Smooth muscle cell (in vitro differentiated cells): ENCODE data around the gene WDR18. TPM values are rescaled to one million over a fixed set of nuclear protein-coding genes. Genes with fewer than 3 reads are reported as not detected.

Experiments
- DNase-seq: peaks from one replicate; lab custom pipeline; 2025; ENCODE audit not compliant: unreplicated experiment; lab: John Stamatoyannopoulos, UW
- H2AFZ ChIP-seq: fragments of 200-600 bp; sonication (generic); 2 replicates; pipeline ENCODE4 v1.6.0; 2016; ENCODE audit warnings: antibody characterized with exemption, low read depth, mild to moderate bottlenecking
- H3F3A ChIP-seq: fragments of 200-600 bp; sonication (generic); 2 replicates; pipeline ENCODE4 v1.6.0; 2017; ENCODE audit warnings: antibody characterized with exemption, low read depth
- H3K27ac ChIP-seq: fragments of 200-600 bp; sonication (generic); 2 replicates; pipeline ENCODE4 v1.5.1; 2016; ENCODE audit warnings: low read depth, mild to moderate bottlenecking
- H3K27me3 ChIP-seq: fragments of 200-600 bp; sonication (generic); 2 replicates; pipeline ENCODE4 v1.6.1; 2016; ENCODE audit warnings: low read depth, mild to moderate bottlenecking
- H3K36me3 ChIP-seq: fragments of 200-600 bp; sonication (generic); 2 replicates; pipeline ENCODE4 v1.5.1; 2016; ENCODE audit warnings: low read depth
- H3K4me1 ChIP-seq: fragments of 200-600 bp; sonication (generic); 2 replicates; pipeline ENCODE4 v1.5.1; 2016; ENCODE audit warnings: low read depth
- H3K4me2 ChIP-seq: fragments of 200-600 bp; sonication (generic); 2 replicates; pipeline ENCODE4 v1.6.0; 2016; ENCODE audit warnings: mild to moderate bottlenecking
- H3K4me3 ChIP-seq: fragments of 200-600 bp; sonication (generic); 2 replicates; pipeline ENCODE4 v1.5.1; 2016; ENCODE audit warnings: mild to moderate bottlenecking
- H3K79me2 ChIP-seq: fragments of 200-600 bp; sonication (generic); 2 replicates; pipeline ENCODE4 v1.6.0; 2016; ENCODE audit warnings: low read depth, mild to moderate bottlenecking
- H3K9ac ChIP-seq: fragments of 200-600 bp; sonication (generic); 2 replicates; pipeline ENCODE4 v1.6.0; 2016; ENCODE audit warnings: low read depth
- H3K9me3 ChIP-seq: fragments of 200-600 bp; sonication (generic); replicated peaks from 2 replicates; pipeline ENCODE4 v1.5.1; 2016; ENCODE audit warnings: low read depth
- H4K20me1 ChIP-seq: fragments of 200-600 bp; sonication (generic); 2 replicates; pipeline ENCODE4 v1.6.0; 2016; ENCODE audit warnings: low read depth
- CTCF ChIP-seq: fragments of 200-600 bp; sonication (generic); IDR thresholded peaks from 2 replicates; pipeline ENCODE4 v1.5.1; 2017; ENCODE audit warnings: borderline replicate concordance, mild to moderate bottlenecking, antibody characterized with exemption; ENCODE audit not compliant: insufficient read depth, poor library complexity, severe bottlenecking
- WGBS: methylation state at CpG from one replicate; pipeline ENCODE4 v1.1.7; 2016; ENCODE audit warnings: low lambda C conversion rate; 5-methylcytosine and 5-hydroxymethylcytosine counted together
- polyA plus RNA-seq: library from polyadenylated mRNA; unstranded; fragments of >200 nt; fragmentation: Nextera tagmentation; extraction: Ambion mirVana; gene quantifications from 2 replicates; pipeline ENCODE4 v1.2.1, GENCODE V29; 2016
- total RNA-seq: library from RNA; depleted of rRNA; stranded (reverse); fragments of >200 nt; gene quantifications from 2 replicates; pipeline ENCODE4 v1.2.3, GENCODE V29; 2014

WDR18 gene
- total and polyA plus RNA-seq, 2 experiments from 2014 or later, result 69.4 to 160 TPM

- no peak overlapping the region for H3K4me3 ChIP-seq
- H3K4me2 ChIP-seq, result no peak overlapping the region
- no peak overlapping the region for H2AFZ ChIP-seq
- peaks cover 40% of the 10 kb centered on the region for H4K20me1 ChIP-seq
- 49% methylated on average over 14 of the region's 14 CpGs for WGBS
- H3K9ac ChIP-seq, result no peak overlapping the region
- peaks cover 4% of the 10 kb centered on the region for H3K36me3 ChIP-seq
- H3K27ac ChIP-seq, result peak overlapping the region; percentile 49
- H3K79me2 ChIP-seq, result peaks cover 68% of the 10 kb centered on the region
- no peaks in the 10 kb centered on the region for H3K9me3 ChIP-seq
- TF ChIP-seq CTCF, result no peak
- H3K4me1 ChIP-seq, result peaks cover 9% of the 10 kb centered on the region
- no peak for DNase-seq
- H3K27me3 ChIP-seq, result no peaks in the 10 kb centered on the region
- peaks cover 17% of the 10 kb centered on the region for H3F3A ChIP-seq
These were observed 22.1 kb upstream of the WDR18 start for GRCh38 chr19:961866-962620.

DNA sequence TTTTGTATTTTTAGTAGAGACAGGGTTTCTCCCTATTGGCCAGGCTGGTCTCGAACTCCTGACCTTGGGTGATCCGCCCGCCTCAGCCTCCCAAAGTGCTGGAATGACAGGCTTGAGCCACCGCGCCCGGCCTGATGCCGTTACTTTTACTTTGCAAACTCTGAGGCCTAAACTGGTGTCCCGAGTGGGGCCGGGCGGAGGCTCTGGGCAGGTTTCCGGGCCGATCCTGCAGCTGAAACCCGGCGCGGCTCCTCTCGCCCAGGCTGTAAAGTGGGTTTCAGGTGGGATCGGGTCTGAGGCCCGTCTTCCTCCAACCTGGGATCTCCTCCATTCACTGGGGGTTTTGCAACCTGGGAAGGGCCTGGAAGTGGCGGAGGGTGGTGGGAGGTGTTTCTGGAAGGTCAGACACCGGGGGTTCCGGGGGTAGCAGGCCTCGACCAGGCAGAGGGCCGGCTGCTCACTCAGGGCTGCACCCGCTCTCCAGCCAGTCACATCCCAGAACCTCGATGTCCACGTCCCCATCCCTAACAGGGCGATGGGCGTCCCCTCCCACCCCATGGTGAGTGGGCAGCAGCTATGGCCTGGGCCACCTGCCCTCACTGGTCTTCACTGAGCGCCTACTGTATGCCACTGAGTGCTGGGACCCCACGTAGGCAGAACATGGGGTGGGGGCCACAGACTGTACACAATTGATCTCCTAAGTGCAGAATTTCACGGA lies 21.3 kb upstream of the WDR18 start:
- WGBS, result 88% methylated on average over 26 of the region's 31 CpGs
- Histone ChIP-seq H3K79me2 (peaks cover 66% of the 10 kb centered on the region), H3K4me2 (no peak overlapping the region), H3K4me1 (peaks cover 3% of the 10 kb centered on the region), H3K9me3 (no peaks in the 10 kb centered on the region), H3K27ac (peak overlapping the region; percentile 11), H3K4me3 (no peak overlapping the region), H3K9ac (no peak overlapping the region), H2AFZ (no peak overlapping the region), H3K36me3 (peaks cover 9% of the 10 kb centered on the region), H3F3A (peaks cover 14% of the 10 kb centered on the region), H3K27me3 (no peaks in the 10 kb centered on the region), H4K20me1 (peaks cover 40% of the 10 kb centered on the region)
- no peak for TF ChIP-seq CTCF
- DNase-seq, result no peak

DNA sequence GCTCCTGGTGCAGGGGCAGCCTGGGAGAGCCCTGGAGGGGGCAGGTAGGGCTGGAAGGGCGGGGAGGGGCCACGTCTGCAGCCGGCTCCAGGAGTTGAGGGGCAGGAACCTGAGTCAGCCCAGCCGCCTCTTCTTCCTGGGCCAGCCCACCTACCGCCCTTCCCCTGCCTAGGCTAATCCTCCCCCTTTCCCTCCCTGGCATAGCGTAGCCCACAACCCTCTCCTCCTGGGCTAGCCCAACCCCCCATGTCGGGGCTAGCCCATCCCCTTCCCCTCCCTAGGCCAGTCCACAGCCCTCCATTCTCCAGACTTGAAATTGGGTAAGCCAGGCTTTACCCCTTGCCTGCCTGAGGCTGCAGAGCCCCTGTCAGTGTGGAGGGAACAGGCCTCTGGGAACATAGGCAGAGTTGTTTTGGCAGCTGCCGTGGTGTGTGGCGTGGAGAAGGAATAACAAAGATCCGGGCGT lies 20.6 kb upstream of the WDR18 start:
- Histone ChIP-seq H3K79me2 (peaks cover 62% of the 10 kb centered on the region), H3K4me2 (no peak overlapping the region), H3K4me3 (no peak overlapping the region), H3K27ac (peak overlapping the region; percentile 38), H3K27me3 (no peaks in the 10 kb centered on the region), H3K9ac (no peak overlapping the region), H3K9me3 (no peaks in the 10 kb centered on the region), H3K4me1 (peaks cover 3% of the 10 kb centered on the region), H2AFZ (no peak overlapping the region), H4K20me1 (peaks cover 40% of the 10 kb centered on the region), H3F3A (peaks cover 14% of the 10 kb centered on the region), H3K36me3 (peaks cover 9% of the 10 kb centered on the region)
- TF ChIP-seq CTCF, result no peak
- 67% methylated on average over 7 of the region's 11 CpGs for WGBS
- no peak for DNase-seq
